Mesothelial cell of epicardium (in vitro differentiated cells): ENCODE measurements around the gene DPYD. TPM values are rescaled to one million over a fixed set of nuclear protein-coding genes. Genes with fewer than 3 reads are reported as not detected.

Experiments used
- DNase-seq, 2 experiments: peaks; one replicate each; pipeline ENCODE4 v3.0.0; 2021; ENCODE audit warnings: low spot score in 2 of 2; ENCODE audit not compliant: unreplicated experiment in 2 of 2
- H3K27ac Mint-ChIP-seq: 2 replicates; pipeline ENCODE4 v1.8.0; 2021; ENCODE audit warnings: mixed read lengths
- H3K27me3 Mint-ChIP-seq: 2 replicates; pipeline ENCODE4 v1.8.0; 2021; ENCODE audit warnings: low read depth, mixed read lengths
- H3K36me3 Mint-ChIP-seq: 2 replicates; pipeline ENCODE4 v1.8.0; 2021; ENCODE audit warnings: mixed read lengths
- H3K4me1 Mint-ChIP-seq: 2 replicates; pipeline ENCODE4 v1.8.0; 2021; ENCODE audit warnings: mixed read lengths
- H3K4me3 Mint-ChIP-seq: 2 replicates; pipeline ENCODE4 v1.8.0; 2021; ENCODE audit warnings: mild to moderate bottlenecking, moderate library complexity, mixed read lengths
- H3K9me3 Mint-ChIP-seq: 2 replicates; pipeline ENCODE4 v1.8.0; 2021; ENCODE audit warnings: mixed read lengths
- total RNA-seq: library from RNA; stranded (reverse); gene quantifications from 3 replicates; pipeline ENCODE4 v1.2.1, GENCODE V29; 2021
- TF ChIP-seq, protein P1 (sequence below): fragments of 200-600 bp; sonication (generic); IDR thresholded peaks from one replicate; pipeline ENCODE4 v1.5.0; 2021; ENCODE audit warnings: antibody characterized with exemption; ENCODE audit not compliant: unreplicated experiment

The DPYD gene
- total RNA-seq, 1 donor from 2014 or later, result 13.3 TPM

DNA sequence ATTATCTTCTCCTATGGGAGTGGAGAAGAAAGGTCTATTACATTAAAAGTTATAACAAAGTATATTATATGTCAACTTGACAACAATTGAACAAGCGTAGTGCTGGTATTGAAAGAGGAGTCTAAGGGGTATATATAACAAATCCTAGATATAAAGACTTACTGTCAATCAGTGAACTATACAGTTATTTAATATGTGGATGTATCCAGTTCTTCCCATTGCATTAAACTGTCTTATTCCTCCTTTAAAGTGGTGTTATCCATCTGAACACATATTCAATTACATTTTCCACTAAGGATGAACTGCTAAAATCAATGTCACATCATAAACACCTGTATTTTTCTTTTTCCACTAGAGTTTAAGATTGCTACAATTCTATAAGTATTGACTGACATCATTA is 438.8 kb downstream of the DPYD start:
- peaks cover 9% of the 10 kb centered on the region for H3K4me1 Mint-ChIP-seq
- no peak overlapping the region for H3K27ac Mint-ChIP-seq
- H3K4me3 Mint-ChIP-seq, result no peak overlapping the region
- no peak for DNase-seq
- no peaks in the 10 kb centered on the region for H3K27me3 Mint-ChIP-seq
- TF ChIP-seq, protein P1, sequence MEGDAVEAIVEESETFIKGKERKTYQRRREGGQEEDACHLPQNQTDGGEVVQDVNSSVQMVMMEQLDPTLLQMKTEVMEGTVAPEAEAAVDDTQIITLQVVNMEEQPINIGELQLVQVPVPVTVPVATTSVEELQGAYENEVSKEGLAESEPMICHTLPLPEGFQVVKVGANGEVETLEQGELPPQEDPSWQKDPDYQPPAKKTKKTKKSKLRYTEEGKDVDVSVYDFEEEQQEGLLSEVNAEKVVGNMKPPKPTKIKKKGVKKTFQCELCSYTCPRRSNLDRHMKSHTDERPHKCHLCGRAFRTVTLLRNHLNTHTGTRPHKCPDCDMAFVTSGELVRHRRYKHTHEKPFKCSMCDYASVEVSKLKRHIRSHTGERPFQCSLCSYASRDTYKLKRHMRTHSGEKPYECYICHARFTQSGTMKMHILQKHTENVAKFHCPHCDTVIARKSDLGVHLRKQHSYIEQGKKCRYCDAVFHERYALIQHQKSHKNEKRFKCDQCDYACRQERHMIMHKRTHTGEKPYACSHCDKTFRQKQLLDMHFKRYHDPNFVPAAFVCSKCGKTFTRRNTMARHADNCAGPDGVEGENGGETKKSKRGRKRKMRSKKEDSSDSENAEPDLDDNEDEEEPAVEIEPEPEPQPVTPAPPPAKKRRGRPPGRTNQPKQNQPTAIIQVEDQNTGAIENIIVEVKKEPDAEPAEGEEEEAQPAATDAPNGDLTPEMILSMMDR, result no peak
- peaks cover 19% of the 10 kb centered on the region for H3K9me3 Mint-ChIP-seq
- H3K36me3 Mint-ChIP-seq, result peaks cover 11% of the 10 kb centered on the region

- peaks cover 20% of the 10 kb centered on the region for H3K9me3 Mint-ChIP-seq
- H3K36me3 Mint-ChIP-seq, result peaks cover 15% of the 10 kb centered on the region
- DNase-seq, result no peak
- no peak overlapping the region for H3K4me3 Mint-ChIP-seq
- no peak overlapping the region for H3K27ac Mint-ChIP-seq
- TF ChIP-seq, protein P1, result no peak
- H3K4me1 Mint-ChIP-seq, result peaks cover under 1% of the 10 kb centered on the region
- H3K27me3 Mint-ChIP-seq, result no peaks in the 10 kb centered on the region
Observed at GRCh38 chr1:97467445-97467844, 453.4 kb downstream of the DPYD start.

GRCh38 chr1:97464305-97464704 is 456.5 kb downstream of the DPYD start:
- Mint-ChIP-seq H3K4me1 (peaks cover 5% of the 10 kb centered on the region), H3K36me3 (peaks cover 20% of the 10 kb centered on the region), H3K4me3 (no peak overlapping the region), H3K9me3 (peaks cover 17% of the 10 kb centered on the region), H3K27ac (no peak overlapping the region), H3K27me3 (no peaks in the 10 kb centered on the region)
- no peak for DNase-seq
- TF ChIP-seq, protein P1, result no peak

DNA sequence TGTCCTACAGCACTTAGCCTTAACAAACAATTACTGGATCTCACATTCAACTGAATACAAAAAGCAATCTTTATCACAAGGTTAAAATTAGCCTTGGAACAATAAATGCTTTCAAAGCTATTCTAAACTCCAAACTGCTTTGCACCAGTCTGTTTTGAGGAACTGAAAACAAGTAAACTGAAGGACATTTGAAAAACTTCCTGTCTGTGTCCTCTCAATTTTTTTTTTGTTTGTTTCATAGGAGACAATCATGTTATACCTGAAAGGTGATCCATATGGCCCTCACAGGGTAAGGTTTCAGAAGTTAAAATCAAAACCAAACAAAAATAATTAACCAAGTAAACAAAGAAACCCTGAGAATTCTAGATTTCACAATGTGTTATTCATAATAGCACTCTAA is 459.1 kb downstream of the DPYD start:
- TF ChIP-seq, protein P1, result no peak
- peaks cover 21% of the 10 kb centered on the region for H3K4me1 Mint-ChIP-seq
- peaks cover 20% of the 10 kb centered on the region for H3K36me3 Mint-ChIP-seq
- no peak overlapping the region for H3K27ac Mint-ChIP-seq
- H3K27me3 Mint-ChIP-seq, result no peaks in the 10 kb centered on the region
- H3K9me3 Mint-ChIP-seq, result peaks cover 17% of the 10 kb centered on the region
- no peak for DNase-seq
- H3K4me3 Mint-ChIP-seq, result no peak overlapping the region

DNA sequence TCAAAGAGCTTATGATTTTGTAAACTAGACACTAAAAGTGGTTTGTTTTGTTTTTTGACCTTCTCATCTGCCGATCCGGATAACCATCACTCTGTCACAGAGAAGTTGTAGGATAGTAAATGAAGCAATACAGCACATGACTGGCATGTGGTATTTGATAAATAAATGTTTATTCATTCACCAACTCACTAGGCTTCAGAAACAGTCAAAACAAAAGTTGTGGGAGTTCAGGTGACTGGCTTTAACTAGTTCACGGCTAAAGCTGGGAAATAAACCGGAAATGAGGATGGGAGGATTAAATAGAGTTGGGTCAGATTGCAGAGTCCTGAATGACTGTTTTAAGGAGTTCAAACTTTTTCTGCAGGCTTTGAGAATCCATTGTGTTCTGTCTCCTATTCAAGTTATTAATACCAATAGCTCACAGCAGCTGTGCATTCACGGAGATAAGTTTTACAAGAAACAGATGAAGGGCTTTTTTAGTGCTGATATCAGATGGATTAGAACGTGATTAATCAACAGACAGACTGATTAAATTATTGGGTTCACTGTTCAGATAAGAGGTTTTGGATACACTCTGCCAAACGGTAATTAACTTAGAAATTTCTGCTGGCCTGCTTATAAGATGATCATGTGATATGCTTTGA is 463.3 kb downstream of the DPYD start:
- Mint-ChIP-seq H3K36me3 (peaks cover 5% of the 10 kb centered on the region), H3K4me1 (peaks cover 42% of the 10 kb centered on the region), H3K4me3 (no peak overlapping the region), H3K27ac (peak overlapping the region; percentile 23), H3K27me3 (no peaks in the 10 kb centered on the region), H3K9me3 (no peaks in the 10 kb centered on the region)
- DNase-seq, result no peak
- TF ChIP-seq, protein P1, result no peak
